Measurements from ENCODE around the gene RBM23. TPM values are rescaled to one million over a fixed set of nuclear protein-coding genes. Genes with fewer than 3 reads are reported as not detected.
"Not testable (repeated sequence)": the region's sequence is repeated elsewhere in the genome, so short reads cannot be mapped to it uniquely, and the experiment has no call there.

Gene RBM23
- 77.3 and 81.1 TPM in 2 replicates for total RNA-seq

DNA sequence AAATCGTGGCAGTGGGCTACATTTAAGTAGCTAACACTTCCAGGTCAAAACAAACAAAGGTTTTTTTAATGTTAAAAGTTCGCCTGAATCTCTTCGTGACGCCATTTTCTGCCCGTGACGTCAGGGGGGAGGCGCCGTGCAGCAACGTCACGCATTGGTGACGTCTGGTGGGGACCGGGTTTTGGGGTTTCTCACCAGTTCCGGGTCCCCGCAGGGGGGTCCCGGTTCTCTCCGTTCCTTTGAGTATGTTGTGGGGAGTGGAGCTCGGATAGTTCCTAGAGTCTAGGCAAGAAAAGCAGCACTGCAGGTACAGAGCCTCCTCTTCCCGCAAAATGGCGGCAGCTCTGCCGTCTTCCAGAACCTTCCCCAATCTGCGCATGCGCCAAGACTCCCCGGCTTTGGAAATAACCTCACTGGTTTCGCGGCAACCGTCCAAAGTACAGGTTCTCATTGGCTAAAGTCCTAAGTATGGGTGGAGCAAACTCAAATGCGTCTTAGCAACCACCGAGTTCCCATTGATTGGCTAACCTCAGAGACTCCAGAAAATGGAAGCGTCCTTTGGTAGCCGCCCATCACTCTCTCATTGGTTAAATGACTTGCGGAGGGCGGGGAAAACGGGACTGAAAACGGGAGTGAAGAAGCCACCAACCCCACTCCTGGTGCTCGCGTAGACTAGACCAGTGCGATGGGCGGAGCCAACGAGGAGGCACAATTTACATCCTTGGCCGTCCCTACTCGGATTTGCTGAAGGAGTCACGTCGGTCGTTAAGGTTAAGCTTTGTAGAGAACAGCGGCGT, at the start of gene RBM23:
TSS of gene RBM23 (minus strand) at position 346 of the 797 bp plus-strand sequence.
- H3K4me3 Mint-ChIP-seq (ENCODE audit: low read depth), result peak within 1 kb of the TSS; percentile 94
- H3K9me3 Mint-ChIP-seq, result no peaks in the 10 kb centered on the region
- H3K4me1 Mint-ChIP-seq (ENCODE audit: low read depth), result peaks cover 29% of the 10 kb centered on the region
- intact Hi-C loops (cut with micrococcal nuclease), result loop anchor here (1.0 kb wide), 2 partner anchors 10 to 48 kb away; partner anchors contain the start of genes LRP10 and PRMT5
- H3K27me3 Mint-ChIP-seq (ENCODE audit: low read depth), result no peaks in the 10 kb centered on the region
- peaks cover 73% of the 10 kb centered on the region for H3K36me3 Mint-ChIP-seq (ENCODE audit: low read depth)
- DNase-seq (ENCODE audit: low spot score), result peak; percentile 99
- H3K27ac Mint-ChIP-seq, result peak within 1 kb of the TSS; percentile 100

DNA sequence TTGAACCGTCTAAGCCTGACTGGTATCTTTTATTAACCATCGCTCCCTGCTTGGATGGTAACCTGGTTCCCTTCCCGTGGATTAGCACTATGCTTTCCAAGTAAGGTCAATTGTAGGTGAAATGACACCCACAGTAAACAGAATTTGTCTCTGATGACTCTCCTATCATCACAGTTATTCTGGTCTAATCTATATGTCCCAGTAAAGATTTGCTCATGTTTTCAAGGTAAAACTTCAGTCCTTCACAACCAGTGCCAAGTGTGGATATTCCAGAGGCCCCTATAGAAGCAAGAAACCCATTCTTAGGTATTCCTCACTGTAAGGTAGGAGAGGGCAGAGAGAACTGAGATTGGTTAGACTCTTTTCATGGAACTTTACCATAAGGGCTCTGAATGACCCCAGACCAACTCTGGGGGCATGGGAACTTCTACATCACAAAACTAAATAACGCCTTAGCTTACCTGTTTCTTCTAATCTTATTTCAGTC, 47.9 kb upstream of the RBM23 start:
- H3K4me3 Mint-ChIP-seq (ENCODE audit: low read depth), result no peak overlapping the region
- peaks cover 3% of the 10 kb centered on the region for H3K27me3 Mint-ChIP-seq (ENCODE audit: low read depth)
- no peak overlapping the region for H3K27ac Mint-ChIP-seq
- no peaks in the 10 kb centered on the region for H3K36me3 Mint-ChIP-seq (ENCODE audit: low read depth)
- intact Hi-C loops (cut with micrococcal nuclease), result no loop called here
- DNase-seq (ENCODE audit: low spot score), result no peak
- no peaks in the 10 kb centered on the region for H3K9me3 Mint-ChIP-seq
- H3K4me1 Mint-ChIP-seq (ENCODE audit: low read depth), result no peaks in the 10 kb centered on the region

DNA sequence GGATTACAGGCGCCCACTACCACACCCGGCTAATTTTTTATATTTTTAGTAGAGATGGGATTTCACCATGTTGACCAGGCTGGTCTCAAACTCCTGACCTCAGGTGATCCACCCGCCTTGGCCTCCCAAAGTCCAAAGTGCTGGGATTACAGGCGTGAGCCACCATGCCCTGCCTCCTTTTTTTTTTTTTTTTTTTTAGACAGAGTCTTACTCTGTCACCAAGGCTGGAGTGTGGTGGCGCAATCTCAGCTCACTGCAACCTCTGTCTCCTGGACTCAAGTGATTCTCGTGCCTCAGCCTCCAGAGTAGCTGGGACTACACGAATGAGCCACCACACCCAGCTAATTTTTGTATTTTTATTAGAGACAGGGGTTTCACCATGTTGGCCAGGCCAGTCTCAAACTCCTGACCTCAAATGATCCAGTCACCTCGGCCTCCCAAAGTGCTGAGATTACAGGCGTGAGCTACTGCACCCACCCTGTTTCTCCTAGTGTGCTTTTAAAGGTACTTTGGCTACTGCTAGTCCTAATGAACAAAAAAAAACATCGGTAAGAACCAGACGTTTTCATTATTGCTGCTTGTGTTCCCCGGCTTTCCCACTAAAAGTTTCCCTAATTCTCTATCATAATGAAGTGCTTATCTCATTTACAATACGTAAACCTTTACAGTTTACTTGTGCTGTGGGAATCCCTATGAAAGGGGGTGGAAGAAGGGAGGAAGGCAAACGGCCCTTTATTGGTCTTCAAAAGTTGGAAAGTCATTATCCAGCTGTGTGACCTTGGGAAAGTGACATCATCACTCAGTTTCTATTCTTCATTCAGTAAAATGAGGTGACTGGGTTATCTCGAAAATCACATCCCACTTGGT, 47.2 kb upstream of the RBM23 start:
- H3K9me3 Mint-ChIP-seq; H3K27ac Mint-ChIP-seq; DNase-seq (ENCODE audit: low spot score); H3K4me1 Mint-ChIP-seq (ENCODE audit: low read depth); H3K4me3 Mint-ChIP-seq (ENCODE audit: low read depth); H3K36me3 Mint-ChIP-seq (ENCODE audit: low read depth); H3K27me3 Mint-ChIP-seq (ENCODE audit: low read depth); intact Hi-C loops (cut with micrococcal nuclease): not testable (repeated sequence)

DNA sequence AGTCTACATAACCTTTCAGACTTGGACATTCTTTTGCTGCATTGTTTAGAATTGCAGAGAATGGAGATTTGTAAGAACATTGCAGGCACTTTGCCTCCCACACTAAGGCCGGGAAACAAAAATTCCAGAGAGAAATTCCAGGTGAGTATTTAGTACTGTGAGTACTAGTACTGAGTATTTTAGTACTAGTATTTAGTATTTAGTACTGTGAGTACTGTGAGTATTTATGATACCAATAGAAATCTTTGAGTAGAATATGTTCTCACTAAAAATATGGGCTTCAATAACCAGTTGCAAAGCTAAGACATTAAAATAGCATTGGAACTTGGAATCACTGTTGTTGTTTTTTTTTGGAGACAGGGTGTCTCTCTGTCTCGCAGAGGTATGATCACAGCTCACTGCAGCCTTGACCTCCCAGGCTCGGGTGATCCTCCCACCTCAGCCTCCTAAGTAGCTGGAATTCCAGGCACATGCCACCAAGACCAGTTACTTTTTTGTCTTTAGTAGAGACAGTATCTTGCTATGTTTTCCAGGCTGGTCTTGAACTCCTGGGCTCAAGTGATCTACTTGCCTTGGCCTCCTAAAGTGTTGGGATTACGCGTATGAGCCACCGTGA, 43.2 kb upstream of the RBM23 start:
- intact Hi-C loops (cut with micrococcal nuclease), result no loop called here
- H3K36me3 Mint-ChIP-seq (ENCODE audit: low read depth), result no peaks in the 10 kb centered on the region
- no peaks in the 10 kb centered on the region for H3K9me3 Mint-ChIP-seq
- H3K4me1 Mint-ChIP-seq (ENCODE audit: low read depth), result no peaks in the 10 kb centered on the region
- peaks cover 3% of the 10 kb centered on the region for H3K27me3 Mint-ChIP-seq (ENCODE audit: low read depth)
- no peak overlapping the region for H3K27ac Mint-ChIP-seq
- DNase-seq (ENCODE audit: low spot score), result no peak
- no peak overlapping the region for H3K4me3 Mint-ChIP-seq (ENCODE audit: low read depth)

DNA sequence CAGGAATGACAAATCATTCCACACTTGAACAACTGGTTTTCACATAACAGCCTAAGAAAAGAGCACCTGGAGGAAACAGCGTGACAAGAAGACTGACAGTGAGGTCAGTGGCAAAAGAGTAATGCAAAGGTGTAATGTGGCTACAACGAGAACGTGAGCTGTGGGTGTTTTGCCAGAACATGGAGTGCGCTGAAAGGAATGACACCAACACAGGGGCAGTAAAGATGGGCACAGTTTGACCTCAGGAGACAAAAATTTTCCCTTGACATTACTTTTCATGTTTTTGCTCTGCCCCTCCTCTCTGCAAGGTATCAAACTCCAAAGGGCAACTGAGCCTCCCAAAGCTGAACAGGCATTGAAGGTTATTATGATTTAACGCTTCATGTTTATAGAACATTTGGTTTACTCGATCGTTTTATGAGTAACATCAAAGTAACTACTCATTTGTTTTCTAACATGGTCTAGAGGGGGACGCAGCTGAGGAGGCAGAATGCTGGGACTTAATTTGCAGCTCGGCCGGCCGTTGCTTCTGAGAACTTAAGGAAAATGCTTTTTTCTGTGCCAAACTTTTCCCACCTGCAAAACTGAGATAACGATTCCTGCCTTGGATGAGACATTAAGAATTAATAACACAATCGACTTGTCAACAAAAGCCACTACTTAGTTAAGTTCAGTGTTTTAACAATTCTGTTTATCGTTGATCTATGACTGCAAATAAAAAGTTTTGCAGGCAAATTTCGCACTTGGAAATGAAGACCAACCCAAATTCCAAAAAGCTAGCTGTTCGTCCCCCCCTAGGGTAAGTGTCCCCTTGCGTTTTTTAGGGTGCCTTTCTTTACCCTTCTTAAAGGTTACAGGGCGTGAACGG, 37.0 kb upstream of the RBM23 start:
- peaks cover 1% of the 10 kb centered on the region for H3K27me3 Mint-ChIP-seq (ENCODE audit: low read depth)
- H3K36me3 Mint-ChIP-seq (ENCODE audit: low read depth), result peaks cover 24% of the 10 kb centered on the region
- peak overlapping the region; percentile 79 for H3K27ac Mint-ChIP-seq
- intact Hi-C loops (cut with micrococcal nuclease), result no loop called here
- no peak for DNase-seq (ENCODE audit: low spot score)
- H3K4me3 Mint-ChIP-seq (ENCODE audit: low read depth), result peak overlapping the region; percentile 87
- peaks cover 16% of the 10 kb centered on the region for H3K4me1 Mint-ChIP-seq (ENCODE audit: low read depth)
- no peaks in the 10 kb centered on the region for H3K9me3 Mint-ChIP-seq

DNA sequence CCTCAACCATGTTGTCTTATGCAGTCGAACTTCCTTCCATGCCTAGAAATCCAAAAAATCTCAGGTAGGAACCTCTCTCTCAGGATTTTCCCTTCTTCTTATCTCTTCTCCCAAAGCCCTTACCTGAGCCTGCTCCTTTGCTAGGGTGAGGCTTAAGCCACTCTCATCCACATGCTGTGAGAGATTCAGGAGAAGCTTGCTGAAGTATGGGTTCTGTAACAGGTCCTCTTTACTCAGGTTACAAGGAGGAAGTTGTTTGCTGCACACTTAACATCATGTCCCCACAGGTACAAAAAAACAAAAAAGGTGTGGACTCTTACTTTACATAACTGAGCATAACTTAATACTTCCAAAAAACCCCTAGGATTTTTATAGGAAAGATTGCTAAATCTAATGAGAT, 33.5 kb upstream of the RBM23 start:
- Mint-ChIP-seq H3K27ac (no peak overlapping the region), H3K27me3 (ENCODE audit: low read depth) (no peaks in the 10 kb centered on the region), H3K36me3 (ENCODE audit: low read depth) (peaks cover 43% of the 10 kb centered on the region), H3K4me3 (ENCODE audit: low read depth) (no peak overlapping the region), H3K9me3 (no peaks in the 10 kb centered on the region), H3K4me1 (ENCODE audit: low read depth) (peaks cover 16% of the 10 kb centered on the region)
- intact Hi-C loops (cut with micrococcal nuclease), result no loop called here
- DNase-seq (ENCODE audit: low spot score), result no peak

DNA sequence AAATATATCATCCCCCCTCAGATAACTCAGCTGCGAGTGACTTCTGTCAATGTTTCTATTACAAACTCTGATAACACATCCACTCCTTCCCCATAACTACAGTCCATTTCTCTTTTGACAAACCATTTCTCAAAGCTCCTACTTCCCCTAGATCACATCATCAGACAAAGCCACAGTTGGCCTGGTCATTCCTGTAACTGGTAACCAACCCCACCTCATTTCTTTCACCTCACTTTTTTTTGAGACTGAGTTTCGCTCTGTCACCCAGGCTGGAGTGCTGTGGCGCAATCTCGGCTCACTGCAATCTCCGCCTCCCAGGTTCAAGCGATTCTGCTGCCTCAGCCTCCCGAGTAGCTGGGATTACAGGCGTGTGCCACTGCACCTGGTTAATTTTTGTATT, 32.8 kb upstream of the RBM23 start:
- not testable (repeated sequence) for H3K27ac Mint-ChIP-seq, H3K9me3 Mint-ChIP-seq
- peaks cover 48% of the 10 kb centered on the region for H3K36me3 Mint-ChIP-seq (ENCODE audit: low read depth)

DNA sequence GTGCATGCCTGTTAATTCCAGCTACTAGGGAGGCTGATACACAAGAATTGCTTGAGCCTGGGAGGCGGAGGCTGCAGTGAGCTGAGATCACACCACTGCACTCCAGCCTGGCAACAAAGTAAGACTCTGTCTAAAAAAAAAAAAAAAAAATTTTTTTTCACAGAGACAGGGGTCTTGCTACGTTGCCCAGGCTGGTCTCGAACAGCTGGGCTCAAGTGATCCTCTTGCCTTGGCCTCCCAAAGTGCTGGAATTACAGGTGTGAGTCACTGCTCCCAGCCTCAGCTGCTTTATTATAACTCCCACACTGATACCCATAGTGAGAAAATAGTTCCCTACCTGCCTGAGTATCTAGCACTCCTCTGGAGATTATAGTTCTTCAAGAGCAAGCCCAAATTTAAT, 26.7 kb upstream of the RBM23 start:
- Mint-ChIP-seq H3K9me3 (no peaks in the 10 kb centered on the region), H3K27me3 (ENCODE audit: low read depth) (no peaks in the 10 kb centered on the region), H3K27ac (no peak overlapping the region), H3K4me1 (ENCODE audit: low read depth) (no peaks in the 10 kb centered on the region), H3K4me3 (ENCODE audit: low read depth) (no peak overlapping the region), H3K36me3 (ENCODE audit: low read depth) (peaks cover 46% of the 10 kb centered on the region)
- DNase-seq (ENCODE audit: low spot score), result no peak
- intact Hi-C loops (cut with micrococcal nuclease), result no loop called here

More for the DNA sequence above, 32.8 kb upstream of the RBM23 start:
- H3K4me1 Mint-ChIP-seq (ENCODE audit: low read depth), result peaks cover 16% of the 10 kb centered on the region
- H3K4me3 Mint-ChIP-seq (ENCODE audit: low read depth); intact Hi-C loops (cut with micrococcal nuclease); H3K27me3 Mint-ChIP-seq (ENCODE audit: low read depth); DNase-seq (ENCODE audit: low spot score): not testable (repeated sequence)

DNA sequence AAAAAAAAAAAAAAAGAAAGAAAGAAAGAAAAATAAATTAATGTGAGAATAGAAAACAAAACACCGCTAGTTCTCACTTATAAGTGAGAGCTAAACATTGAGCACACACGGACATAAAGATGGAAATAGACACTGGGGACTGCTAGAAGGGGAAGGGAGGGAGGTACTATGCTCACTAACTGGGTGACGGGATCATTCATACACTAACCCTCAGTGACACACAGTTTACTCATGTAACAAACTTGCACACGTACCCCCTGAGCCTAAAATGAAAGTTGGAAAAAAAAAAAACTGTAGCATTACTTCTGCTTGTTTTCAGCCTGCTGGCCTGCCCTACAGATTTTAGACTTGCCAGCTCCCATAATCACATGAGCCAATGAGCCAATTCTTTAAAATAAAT, 20.7 kb upstream of the RBM23 start:
- Mint-ChIP-seq H3K36me3 (ENCODE audit: low read depth) (peaks cover 17% of the 10 kb centered on the region), H3K27me3 (ENCODE audit: low read depth) (no peaks in the 10 kb centered on the region), H3K4me1 (ENCODE audit: low read depth) (no peaks in the 10 kb centered on the region), H3K27ac (no peak overlapping the region), H3K9me3 (no peaks in the 10 kb centered on the region), H3K4me3 (ENCODE audit: low read depth) (no peak overlapping the region)
- no peak for DNase-seq (ENCODE audit: low spot score)
- intact Hi-C loops (cut with micrococcal nuclease), result no loop called here

DNA sequence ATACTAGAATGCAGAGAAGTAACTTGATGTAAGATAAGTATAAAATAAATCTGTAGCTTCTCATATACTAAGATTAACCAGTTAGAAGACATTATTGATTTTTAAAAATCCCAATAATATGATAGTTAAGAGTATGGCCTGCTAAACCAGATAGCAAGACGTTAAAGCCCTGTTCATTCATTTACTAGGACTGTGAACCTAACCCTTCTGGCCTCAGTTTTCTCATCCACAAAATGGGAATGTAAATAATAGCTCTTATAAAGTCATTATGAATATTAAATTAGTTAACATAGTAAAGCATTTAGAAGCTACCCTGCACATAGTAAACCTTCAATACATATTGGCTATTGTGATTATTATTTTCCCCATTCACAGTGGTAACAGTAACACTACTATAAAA, 16.2 kb upstream of the RBM23 start:
- H3K36me3 Mint-ChIP-seq (ENCODE audit: low read depth), result peaks cover 4% of the 10 kb centered on the region
- intact Hi-C loops (cut with micrococcal nuclease), result no loop called here
- no peaks in the 10 kb centered on the region for H3K9me3 Mint-ChIP-seq
- H3K4me3 Mint-ChIP-seq (ENCODE audit: low read depth), result no peak overlapping the region
- no peaks in the 10 kb centered on the region for H3K27me3 Mint-ChIP-seq (ENCODE audit: low read depth)
- no peak for DNase-seq (ENCODE audit: low spot score)
- no peak overlapping the region for H3K27ac Mint-ChIP-seq
- H3K4me1 Mint-ChIP-seq (ENCODE audit: low read depth), result peaks cover 3% of the 10 kb centered on the region

DNA sequence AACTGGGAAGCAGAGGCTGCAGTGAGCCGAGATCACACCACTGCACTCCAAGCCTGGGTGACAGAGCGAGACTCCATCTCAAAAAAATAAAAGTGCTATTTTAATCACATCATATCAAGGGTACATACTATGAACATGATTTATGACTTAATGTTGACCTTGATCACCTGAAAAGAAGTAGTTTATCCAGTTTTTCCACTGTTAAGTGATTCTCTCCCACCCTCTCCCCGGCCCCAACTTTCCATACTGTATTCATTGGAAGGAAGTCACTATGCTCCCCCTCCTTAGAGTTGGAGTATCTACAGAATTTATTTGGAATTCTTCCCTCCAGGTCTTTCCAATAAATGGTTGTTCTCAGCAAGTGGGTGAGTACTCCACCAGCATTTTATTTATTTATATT, 13.2 kb upstream of the RBM23 start:
- no peaks in the 10 kb centered on the region for H3K9me3 Mint-ChIP-seq
- H3K27ac Mint-ChIP-seq, result no peak overlapping the region
- intact Hi-C loops (cut with micrococcal nuclease), result no loop called here
- no peak for DNase-seq (ENCODE audit: low spot score)
- H3K4me1 Mint-ChIP-seq (ENCODE audit: low read depth), result peaks cover 13% of the 10 kb centered on the region
- no peak overlapping the region for H3K4me3 Mint-ChIP-seq (ENCODE audit: low read depth)
- no peaks in the 10 kb centered on the region for H3K27me3 Mint-ChIP-seq (ENCODE audit: low read depth)
- H3K36me3 Mint-ChIP-seq (ENCODE audit: low read depth), result peaks cover 7% of the 10 kb centered on the region

DNA sequence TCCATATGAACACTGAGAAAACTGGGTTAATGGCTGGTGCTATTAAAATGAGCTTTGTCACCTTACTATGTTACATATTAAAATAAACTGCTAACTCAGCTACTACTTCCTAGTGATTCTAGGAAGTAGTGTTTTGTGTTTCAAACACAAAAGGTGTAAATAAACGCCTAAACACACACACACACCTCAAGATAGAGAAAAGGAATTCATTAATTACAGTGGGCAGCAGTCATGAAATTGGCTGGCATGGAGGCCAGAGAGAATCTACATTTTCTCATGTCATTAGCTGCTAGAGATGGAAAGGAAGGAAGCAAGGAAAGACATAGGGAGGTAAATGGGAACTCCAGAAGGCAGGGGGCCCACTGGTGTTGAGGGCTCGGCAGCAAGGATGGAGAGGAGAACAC, 11.0 kb upstream of the RBM23 start:
- Mint-ChIP-seq H3K4me1 (ENCODE audit: low read depth) (peaks cover 27% of the 10 kb centered on the region), H3K27me3 (ENCODE audit: low read depth) (no peaks in the 10 kb centered on the region), H3K9me3 (no peaks in the 10 kb centered on the region), H3K36me3 (ENCODE audit: low read depth) (peaks cover 22% of the 10 kb centered on the region), H3K27ac (no peak overlapping the region), H3K4me3 (ENCODE audit: low read depth) (no peak overlapping the region)
- intact Hi-C loops (cut with micrococcal nuclease), result loop anchor here (1.0 to 5.0 kb wide), 8 partner anchors 11 to 392 kb away; partner anchors contain the start of genes DAD1, HAUS4, PABPN1 and RBM23
- no peak for DNase-seq (ENCODE audit: low spot score)

Data from activated T-helper 2 cell treated with anti-CD3 and anti-CD28 coated beads, Interferon-gamma antibody, Interleukin-2, Interleukin-4, amounts not matched to agents 10 μg/mL and 5 μg/mL and 100 μg/mL, durations not matched to agents 14 hours and 24 hours and 36 hours (primary cell).